ENCODE data around the gene DLG2. TPM values are rescaled to one million over a fixed set of nuclear protein-coding genes. Genes with fewer than 3 reads are reported as not detected.

The DLG2 gene
- total and polyA plus RNA-seq, 2 of the 4 experiments (the other 2 are of a cell fraction): 0.31 to 0.36 TPM

DNA sequence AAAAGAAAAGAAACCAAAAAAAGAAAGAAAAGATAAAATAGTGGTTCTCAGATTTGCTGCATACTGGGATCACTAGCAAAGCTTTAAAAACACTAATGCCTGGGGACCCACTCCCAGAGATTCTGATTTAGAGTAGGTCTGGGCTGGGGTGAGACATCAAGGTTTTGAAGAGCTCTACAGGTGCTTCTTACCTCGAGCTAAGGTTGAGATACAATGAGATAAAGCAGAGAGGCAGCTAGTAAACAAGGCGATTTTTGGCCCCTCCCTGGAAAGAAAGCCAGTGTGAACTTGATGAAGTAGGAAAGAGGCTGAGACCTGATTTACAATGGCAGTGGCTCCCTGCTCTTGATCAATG is 2013.4 kb downstream of the DLG2 start:
- Histone ChIP-seq H3K23ac (ENCODE audit: low read depth, low read length) (no peak overlapping the region), H2BK20ac (ENCODE audit: low read depth, low read length) (no peak overlapping the region), H3K36me3 (ENCODE audit: control insufficient read depth, insufficient read depth, low read length) (no peaks in the 10 kb centered on the region), H4K8ac (ENCODE audit: low read depth in 2 of 2, low read length in 2 of 2) (no peak overlapping the region), H3K56ac (ENCODE audit: extremely low read depth, insufficient read depth, low read length) (no peak overlapping the region), H3K18ac (ENCODE audit: low read depth, low read length) (no peak overlapping the region), H3K79me1 (ENCODE audit: low read depth in 1 of 2, low read length in 2 of 2) (no peaks in the 10 kb centered on the region), H3K9me1 (ENCODE audit: insufficient read depth, low read length) (no peaks in the 10 kb centered on the region), H2BK15ac (ENCODE audit: low read depth, low read length) (no peak overlapping the region), H3K14ac (replicated peaks; ENCODE audit: low read depth, low read length) (no peak overlapping the region), H3K4me2 (ENCODE audit: low read depth, low read length) (no peak overlapping the region), H3K4ac (ENCODE audit: low read depth, low read length) (no peak overlapping the region), H3K9me3 (ENCODE audit: control insufficient read depth, insufficient read depth, low read length) (no peaks in the 10 kb centered on the region), H3K9ac (ENCODE audit: low read depth, low read length) (no peak overlapping the region), H2BK5ac (ENCODE audit: low read depth, low read length, poor library complexity, severe bottlenecking) (no peak overlapping the region), H3K27ac (ENCODE audit: insufficient read depth, low read length) (no peak overlapping the region), H2AK5ac (ENCODE audit: low read depth, low read length) (no peak overlapping the region), H3K4me1 (ENCODE audit: control insufficient read depth, insufficient read depth, low read length) (no peaks in the 10 kb centered on the region), H3K27me3 (ENCODE audit: control insufficient read depth, insufficient read depth, low read length) (no peaks in the 10 kb centered on the region), H4K20me1 (ENCODE audit: insufficient read depth, low read length) (no peaks in the 10 kb centered on the region), H3K4me3 (ENCODE audit: insufficient read depth, low read depth, low read length) (no peak overlapping the region), H4K5ac (ENCODE audit: low read depth, low read length) (no peak overlapping the region), H4K91ac (ENCODE audit: insufficient read depth, low read depth, low read length) (no peak overlapping the region), H2AK9ac (replicated peaks; ENCODE audit: low read depth, low read length, poor library complexity) (no peak overlapping the region), H2AFZ (replicated peaks; ENCODE audit: low read length, poor library complexity) (no peak overlapping the region), H2BK120ac (ENCODE audit: low read depth, low read length) (no peak overlapping the region)
- WGBS, 2 experiments (ENCODE audit: extremely low coverage in 2 of 2, insufficient read length in 1 of 2): 10% methylated on average over 2 of the region's 2 CpGs; no CpG with 5 or more reads in 1 of the 2 experiments
- ATAC-seq (ENCODE audit: low read depth): no peak
- CTCF ChIA-PET: interaction anchor here (0.6 kb wide), 1 partner anchor 10 kb away, joined by 3 read pairs; no protein-coding TSS in a partner anchor
- in situ Hi-C loops (cut with MboI; ENCODE audit: low sequenced_read_pairs) (no loop called here), intact Hi-C loops (cut with micrococcal nuclease) (no loop called here), dilution Hi-C loops (cut with HindIII; ENCODE audit: low sequenced_read_pairs, unreplicated experiment) (no loop called here)
- POLR2A ChIA-PET (ENCODE audit: unreplicated experiment): no interaction called here
- TF ChIP-seq RFX5 (IDR thresholded peaks at IDR 0.05; ENCODE audit: low read depth, low read length): no peak
- BruUV-seq (replicated peaks): no TSS peak
- no peak for DNase-seq

All from IMR-90 (cell line).